Tibial nerve (tissue), 4 donors: ENCODE data around the gene GALNT5. TPM values are rescaled to one million over a fixed set of nuclear protein-coding genes. Genes with fewer than 3 reads are reported as not detected.

Experiments
- DNase-seq, 2 donors: peaks; one replicate each; pipeline ENCODE4 v3.0.0-alpha.2; 2019; ENCODE audit warnings: low spot score in 2 of 2
- H3K27ac ChIP-seq, 4 donors: fragments of 200-600 bp; sonication (generic) in 3 of 4; one replicate each; pipeline ENCODE4 v1.5.1; 2017 to 2019; ENCODE audit warnings: mild to moderate bottlenecking in 1 of 4
- H3K27me3 ChIP-seq, 2 donors: fragments of 200-600 bp; sonication (generic) in 1 of 2; one replicate each; pipeline versions ENCODE4 v1.5.1 to v1.6.0; 2017 to 2019
- H3K36me3 ChIP-seq, 3 donors: fragments of 200-600 bp; sonication (generic); one replicate each; pipeline ENCODE4 v1.5.1; 2018 to 2019
- H3K4me1 ChIP-seq, 4 donors: fragments of 200-600 bp; sonication (generic) in 3 of 4; one replicate each; pipeline ENCODE4 v1.5.1; 2017 to 2019
- H3K4me3 ChIP-seq, 4 donors: fragments of 200-600 bp; sonication (generic) in 3 of 4; one replicate each; pipeline ENCODE4 v1.5.1; 2017 to 2019; ENCODE audit warnings: mild to moderate bottlenecking in 1 of 4, moderate library complexity in 1 of 4
- H3K9me3 ChIP-seq, 4 donors: fragments of 200-600 bp; sonication (generic) in 3 of 4; one replicate each; pipeline ENCODE4 v1.5.1; 2017 to 2019
- EP300 ChIP-seq, 2 donors: sonication (generic); formaldehyde crosslinking; IDR thresholded peaks; one replicate each; pipeline ENCODE4 v1.6.1; 2017; ENCODE audit warnings: antibody characterized with exemption in 2 of 2, mild to moderate bottlenecking in 1 of 2
- POLR2A ChIP-seq, 2 donors: fragments of 450-650 bp; IDR thresholded peaks; one replicate each; pipeline ENCODE4 v1.6.1; 2017; ENCODE audit warnings: antibody characterized with exemption in 2 of 2, mild to moderate bottlenecking in 2 of 2, moderate library complexity in 2 of 2
- WGBS, 2 donors: methylation state at CpG; one replicate each; pipeline ENCODE4 v1.1.5; 2018; 5-methylcytosine and 5-hydroxymethylcytosine counted together
- total RNA-seq, 4 donors: library from RNA; depleted of rRNA; stranded (reverse); fragments of >200 nt; gene quantifications; one replicate each; pipeline ENCODE4 v1.1.0, GENCODE V29; 2016
- TF ChIP-seq, protein P1 (sequence below), 5 experiments: fragments of 200-600 bp in 3 of 5; fragments of 450-650 bp in 2 of 5; sonication (generic) in 3 of 5; IDR thresholded peaks; one replicate each; pipeline ENCODE4 v1.5.1; 2016 to 2019; ENCODE audit warnings: antibody characterized with exemption in 5 of 5, mild to moderate bottlenecking in 3 of 5, moderate library complexity in 2 of 5

Gene GALNT5
- total RNA-seq, 4 donors from 2014 or later: 0.42 to 0.98 (median 0.87) TPM; not detected in 1

DNA sequence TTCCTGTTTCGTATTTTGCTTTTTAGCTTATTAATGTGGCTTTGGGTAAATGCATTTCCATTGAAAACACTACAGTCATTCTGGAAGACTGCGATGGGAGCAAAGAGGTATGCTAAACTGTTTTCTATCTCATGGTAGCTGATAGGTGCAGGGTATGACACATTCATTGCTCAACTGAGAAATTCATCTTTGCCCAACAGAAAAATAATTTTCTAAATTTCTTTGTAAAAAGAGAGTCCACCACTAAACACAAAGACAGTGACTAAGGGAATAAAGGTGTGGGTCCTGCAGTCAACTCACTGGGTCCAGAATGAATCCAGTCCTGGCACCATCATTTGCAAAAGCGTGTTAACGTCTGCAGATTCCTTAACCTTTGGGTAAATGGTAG, 48.2 kb downstream of the GALNT5 start:
- Histone ChIP-seq H3K4me3 (no peak overlapping the region), H3K27me3 (no peaks in the 10 kb centered on the region), H3K36me3 (no peaks in the 10 kb centered on the region), H3K4me1 (peaks cover 0 to 4% (median 0%) of the 10 kb centered on the region in 4 donors), H3K9me3 (no peaks in the 10 kb centered on the region), H3K27ac (no peak overlapping the region)
- 90% methylated on average over 4 of the region's 4 CpGs for WGBS, 2 donors
- no peak for DNase-seq
- TF ChIP-seq POLR2A (IDR thresholded peaks at IDR 0.05): no peak
- TF ChIP-seq, protein P1, sequence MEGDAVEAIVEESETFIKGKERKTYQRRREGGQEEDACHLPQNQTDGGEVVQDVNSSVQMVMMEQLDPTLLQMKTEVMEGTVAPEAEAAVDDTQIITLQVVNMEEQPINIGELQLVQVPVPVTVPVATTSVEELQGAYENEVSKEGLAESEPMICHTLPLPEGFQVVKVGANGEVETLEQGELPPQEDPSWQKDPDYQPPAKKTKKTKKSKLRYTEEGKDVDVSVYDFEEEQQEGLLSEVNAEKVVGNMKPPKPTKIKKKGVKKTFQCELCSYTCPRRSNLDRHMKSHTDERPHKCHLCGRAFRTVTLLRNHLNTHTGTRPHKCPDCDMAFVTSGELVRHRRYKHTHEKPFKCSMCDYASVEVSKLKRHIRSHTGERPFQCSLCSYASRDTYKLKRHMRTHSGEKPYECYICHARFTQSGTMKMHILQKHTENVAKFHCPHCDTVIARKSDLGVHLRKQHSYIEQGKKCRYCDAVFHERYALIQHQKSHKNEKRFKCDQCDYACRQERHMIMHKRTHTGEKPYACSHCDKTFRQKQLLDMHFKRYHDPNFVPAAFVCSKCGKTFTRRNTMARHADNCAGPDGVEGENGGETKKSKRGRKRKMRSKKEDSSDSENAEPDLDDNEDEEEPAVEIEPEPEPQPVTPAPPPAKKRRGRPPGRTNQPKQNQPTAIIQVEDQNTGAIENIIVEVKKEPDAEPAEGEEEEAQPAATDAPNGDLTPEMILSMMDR (IDR thresholded peaks at IDR 0.05): no peak
- no peak for TF ChIP-seq EP300 (IDR thresholded peaks at IDR 0.05)

DNA sequence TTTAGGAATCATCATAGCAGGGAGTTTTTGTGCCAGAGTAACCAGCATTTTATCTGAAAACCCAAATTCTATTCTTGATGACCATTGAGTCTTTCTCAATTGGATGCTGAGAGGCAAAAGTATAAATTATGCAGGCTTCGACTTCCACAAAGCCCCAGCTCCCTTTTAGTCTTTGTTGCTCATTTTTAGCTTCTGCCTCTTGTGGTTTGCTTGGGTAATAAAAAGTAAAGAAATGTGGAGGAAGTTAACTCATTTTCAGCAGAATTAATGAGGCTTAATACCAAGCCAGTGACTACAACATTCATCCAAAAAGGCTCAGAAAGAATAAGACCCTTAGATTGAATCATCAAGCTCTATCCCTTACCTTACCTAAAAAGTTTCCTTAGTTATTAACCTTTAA, 49.5 kb downstream of the GALNT5 start:
- no peaks in the 10 kb centered on the region for H3K27me3 ChIP-seq
- no peak for TF ChIP-seq EP300 (IDR thresholded peaks at IDR 0.05)
- TF ChIP-seq POLR2A (IDR thresholded peaks at IDR 0.05): no peak
- peaks cover 0 to 4% (median 0%) of the 10 kb centered on the region in 4 donors for H3K4me1 ChIP-seq
- no peak overlapping the region for H3K27ac ChIP-seq
- no peak for DNase-seq
- no peaks in the 10 kb centered on the region for H3K36me3 ChIP-seq
- H3K4me3 ChIP-seq: no peak overlapping the region
- no peaks in the 10 kb centered on the region for H3K9me3 ChIP-seq
- WGBS, 2 donors: 19 to 29% methylated on average over 1 of the region's 1 CpG

DNA sequence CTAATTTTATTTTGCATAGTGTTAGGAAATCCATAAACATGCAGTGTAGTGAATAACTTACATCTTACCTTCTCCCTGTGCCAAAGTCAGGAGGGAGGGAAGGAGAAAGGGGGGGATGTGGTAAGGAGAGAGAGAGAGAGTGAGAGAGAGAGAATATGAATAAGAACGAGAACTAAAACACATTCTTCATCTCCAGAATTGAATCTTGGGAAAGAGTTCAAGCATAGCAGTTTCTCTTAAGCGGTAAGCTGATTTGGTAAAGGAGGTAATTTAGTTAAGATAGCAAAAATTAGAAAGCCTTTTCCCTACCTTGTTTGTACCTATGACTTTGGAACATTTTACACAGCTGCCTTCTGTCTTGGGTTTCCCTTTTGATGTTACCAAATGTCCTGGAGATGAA, 52.4 kb downstream of the GALNT5 start:
- no peak for TF ChIP-seq EP300 (IDR thresholded peaks at IDR 0.05)
- TF ChIP-seq, protein P1 (IDR thresholded peaks at IDR 0.05): no peak
- no peak for TF ChIP-seq POLR2A (IDR thresholded peaks at IDR 0.05)
- Histone ChIP-seq H3K9me3 (no peaks in the 10 kb centered on the region), H3K27me3 (no peaks in the 10 kb centered on the region), H3K4me3 (no peak overlapping the region), H3K36me3 (no peaks in the 10 kb centered on the region), H3K27ac (no peak overlapping the region), H3K4me1 (no peaks in the 10 kb centered on the region)
- 86 to 93% methylated on average over 2 of the region's 2 CpGs for WGBS, 2 donors
- DNase-seq: no peak

DNA sequence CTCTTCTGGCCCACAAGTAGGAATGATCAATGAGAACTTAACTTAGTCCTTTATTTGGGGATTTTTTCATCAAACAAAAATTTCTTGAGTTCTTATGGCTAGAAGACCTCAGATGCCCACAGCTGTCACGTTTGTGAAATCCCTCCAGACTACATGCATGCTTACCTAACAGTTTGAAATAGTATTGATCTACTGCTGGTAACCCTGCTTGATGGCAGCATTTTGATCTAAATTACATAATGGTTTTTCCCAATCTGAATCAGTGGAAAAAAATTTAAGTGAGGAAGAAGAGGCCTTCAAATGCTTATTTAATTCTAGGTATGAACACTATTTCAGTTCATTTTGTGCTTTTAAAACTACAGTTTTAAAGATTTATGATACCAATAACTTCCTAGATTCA, 54.2 kb downstream of the GALNT5 start:
- TF ChIP-seq POLR2A (IDR thresholded peaks at IDR 0.05) (no peak), EP300 (IDR thresholded peaks at IDR 0.05) (no peak)
- TF ChIP-seq, protein P1 (IDR thresholded peaks at IDR 0.05): no peak
- no peak for DNase-seq
- no peak overlapping the region for H3K4me3 ChIP-seq
- no peaks in the 10 kb centered on the region for H3K27me3 ChIP-seq
- H3K36me3 ChIP-seq: no peaks in the 10 kb centered on the region
- H3K27ac ChIP-seq: no peak overlapping the region
- WGBS, 2 donors: 67 to 87% methylated on average over 1 of the region's 1 CpG
- H3K4me1 ChIP-seq: no peaks in the 10 kb centered on the region
- no peaks in the 10 kb centered on the region for H3K9me3 ChIP-seq

DNA sequence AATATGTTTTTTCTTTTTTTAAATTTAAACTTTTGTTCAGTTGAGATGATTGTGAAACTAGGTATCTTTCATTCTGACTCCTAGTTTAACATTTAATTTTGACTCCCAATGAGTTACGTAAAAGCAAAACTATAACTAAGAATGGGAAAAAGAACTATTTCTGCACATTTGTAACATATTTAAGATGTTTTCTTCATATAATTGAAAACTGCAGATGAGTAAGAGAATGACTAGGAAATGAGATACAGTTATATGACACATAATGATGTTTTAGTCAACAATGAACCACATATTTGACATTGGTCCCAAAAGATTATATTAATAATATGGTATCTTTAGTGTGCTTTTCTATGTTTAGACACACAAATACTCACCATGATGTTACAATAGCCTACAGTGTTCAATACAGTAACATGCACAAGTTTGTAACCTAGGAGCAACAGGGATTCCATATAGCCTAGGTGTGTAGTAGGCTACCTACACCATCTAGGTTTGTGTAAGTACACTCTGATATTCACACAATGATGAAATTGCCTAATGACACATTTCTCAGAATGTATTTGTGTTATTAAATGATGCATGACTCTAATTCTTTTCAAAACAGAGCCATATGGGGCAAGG, 55.5 kb downstream of the GALNT5 start:
- H3K27ac ChIP-seq: no peak overlapping the region
- H3K36me3 ChIP-seq: no peaks in the 10 kb centered on the region
- TF ChIP-seq, protein P1 (IDR thresholded peaks at IDR 0.05): no peak
- TF ChIP-seq EP300 (IDR thresholded peaks at IDR 0.05) (no peak), POLR2A (IDR thresholded peaks at IDR 0.05) (no peak)
- no peaks in the 10 kb centered on the region for H3K9me3 ChIP-seq
- DNase-seq: no peak
- H3K4me3 ChIP-seq: no peak overlapping the region
- H3K27me3 ChIP-seq: no peaks in the 10 kb centered on the region
- whole genome bisulfite sequencing, 2 donors: 97 to 100% methylated on average over 1 of the region's 1 CpG
- H3K4me1 ChIP-seq: no peaks in the 10 kb centered on the region
